Neuronal stem cell (in vitro differentiated cells): ENCODE results near the gene AP1M2.
"Not testable (repeated sequence)": the region's sequence is repeated elsewhere in the genome, so short reads cannot be mapped to it uniquely, and the experiment has no call there.

Experiments used
- DNase-seq: peaks from one replicate; pipeline ENCODE4 v3.0.0-alpha.2; 2013; ENCODE audit warnings: low spot score
- H2AFZ ChIP-seq: one replicate; pipeline ENCODE4 v1.6.1; 2013; ENCODE audit warnings: mild to moderate bottlenecking, low read length, inconsistent platforms
- H2AK5ac ChIP-seq: 2 replicates; pipeline ENCODE4 v1.6.1; 2013; ENCODE audit warnings: low read depth, mild to moderate bottlenecking, inconsistent platforms, low read length, moderate library complexity, mixed read lengths
- H2BK120ac ChIP-seq: 2 replicates; pipeline ENCODE4 v1.6.1; 2013; ENCODE audit warnings: low read depth, mild to moderate bottlenecking, inconsistent platforms, low read length, moderate library complexity, mixed read lengths
- H2BK12ac ChIP-seq: one replicate; pipeline ENCODE4 v1.6.1; 2013; ENCODE audit warnings: low read length, inconsistent platforms
- H2BK15ac ChIP-seq: 2 replicates; pipeline ENCODE4 v1.6.1; 2013; ENCODE audit warnings: mild to moderate bottlenecking, low read length, inconsistent platforms, mixed read lengths
- H2BK5ac ChIP-seq: one replicate; pipeline ENCODE4 v1.6.1; 2013; ENCODE audit warnings: inconsistent platforms, mild to moderate bottlenecking, low read length, moderate library complexity
- H3K14ac ChIP-seq: one replicate; pipeline ENCODE4 v1.6.1; 2013; ENCODE audit warnings: low read length, inconsistent platforms
- H3K18ac ChIP-seq: 2 replicates; pipeline ENCODE4 v1.6.1; 2013; ENCODE audit warnings: low read length, inconsistent platforms
- H3K23ac ChIP-seq: 2 replicates; pipeline ENCODE4 v1.6.1; 2013; ENCODE audit warnings: low read depth, mild to moderate bottlenecking, mixed read lengths, low read length, inconsistent platforms; ENCODE audit not compliant: poor library complexity
- H3K27ac ChIP-seq: replicated peaks from 3 replicates; pipeline ENCODE4 v1.5.1; 2013; ENCODE audit warnings: low read length, inconsistent platforms
- H3K27me3 ChIP-seq, 3 experiments: 2 replicates each; pipeline ENCODE4 v1.6.1; 2013; ENCODE audit warnings: low read length in 3 of 3, mild to moderate bottlenecking in 2 of 3, inconsistent platforms in 1 of 3, low read depth in 1 of 3, mixed read lengths in 1 of 3, moderate library complexity in 1 of 3; ENCODE audit not compliant: control insufficient read depth in 3 of 3, insufficient read depth in 3 of 3
- H3K36me3 ChIP-seq, 2 donors: replicated peaks in 1 of 2; 2 replicates each; pipeline ENCODE4 v1.6.1; 2013; ENCODE audit warnings: low read length in 2 of 2; ENCODE audit not compliant: control insufficient read depth in 2 of 2, insufficient read depth in 2 of 2
- H3K4ac ChIP-seq: 2 replicates; pipeline ENCODE4 v1.6.1; 2013; ENCODE audit warnings: inconsistent platforms, mild to moderate bottlenecking, low read length, moderate library complexity
- H3K4me1 ChIP-seq, 2 donors: 1 replicate in 1 of 2; 2 replicates in 1 of 2; pipeline ENCODE4 v1.6.1; 2013; ENCODE audit warnings: low read length in 2 of 2, low read depth in 1 of 2; ENCODE audit not compliant: control insufficient read depth in 2 of 2, insufficient read depth in 1 of 2
- H3K4me2 ChIP-seq: one replicate; pipeline ENCODE4 v1.6.1; 2013; ENCODE audit warnings: mild to moderate bottlenecking, low read length, inconsistent platforms; ENCODE audit not compliant: insufficient read depth, poor library complexity, severe bottlenecking
- H3K4me3 ChIP-seq, 2 donors: 2 replicates each; pipeline ENCODE4 v1.5.1; 2013; ENCODE audit warnings: low read length in 2 of 2, mild to moderate bottlenecking in 2 of 2, inconsistent platforms in 1 of 2, moderate library complexity in 1 of 2
- H3K79me1 ChIP-seq: one replicate; pipeline ENCODE4 v1.6.1; 2013; ENCODE audit warnings: low read depth, mild to moderate bottlenecking, inconsistent platforms, low read length, moderate library complexity
- H3K9ac ChIP-seq: one replicate; pipeline ENCODE4 v1.6.1; 2013; ENCODE audit warnings: mild to moderate bottlenecking, low read depth, low read length, inconsistent platforms; ENCODE audit not compliant: poor library complexity
- H3K9me3 ChIP-seq, 2 donors: replicated peaks in 1 of 2; 2 replicates each; pipeline versions ENCODE3 to v1.6.1; 2013; ENCODE audit warnings: low read length in 2 of 2, mild to moderate bottlenecking in 2 of 2, inconsistent platforms in 1 of 2, low read depth in 1 of 2, mixed read lengths in 1 of 2, moderate library complexity in 1 of 2; ENCODE audit not compliant: control insufficient read depth in 2 of 2, insufficient read depth in 1 of 2
- H4K8ac ChIP-seq: one replicate; pipeline ENCODE4 v1.6.1; 2013; ENCODE audit warnings: low read depth, mild to moderate bottlenecking, inconsistent platforms, low read length, moderate library complexity
- H4K91ac ChIP-seq: one replicate; pipeline ENCODE4 v1.6.1; 2013; ENCODE audit warnings: low read length, low read depth, mild to moderate bottlenecking, inconsistent platforms; ENCODE audit not compliant: poor library complexity
- WGBS, 2 donors: extraction: QIAGEN DNeasy Blood & Tissue Kit; methylation state at CpG; one replicate each; pipeline ENCODE4 v1.1.7; 2013; ENCODE audit warnings: missing lambda C conversion rate in 2 of 2, mixed read lengths in 1 of 2; ENCODE audit not compliant: insufficient read length in 2 of 2, insufficient replicate concordance in 1 of 2; ENCODE audit errors: extremely low coverage in 2 of 2; 5-methylcytosine and 5-hydroxymethylcytosine counted together

AP1M2 gene

DNA sequence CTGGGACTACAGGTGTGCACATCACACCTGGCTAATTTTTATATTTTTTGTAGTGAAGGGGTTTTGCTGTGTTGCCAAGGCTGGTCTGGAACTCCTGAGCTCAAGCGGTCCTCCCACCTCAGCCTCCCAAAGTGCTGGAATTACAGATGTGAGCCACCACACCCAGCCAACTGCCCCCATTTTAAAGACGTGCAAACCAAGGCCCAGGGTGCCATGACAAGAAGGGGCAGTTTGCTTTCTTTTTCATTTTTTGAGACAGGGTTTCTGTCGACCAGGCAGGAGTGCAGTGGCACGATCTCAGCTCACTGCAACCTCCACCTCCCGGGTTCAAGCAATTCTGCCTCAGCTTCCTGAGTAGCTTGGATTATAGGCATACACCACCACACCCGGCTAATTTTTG is 13.3 kb downstream of the AP1M2 start:
- DNase-seq, H2BK15ac ChIP-seq, H3K4me1 ChIP-seq, H3K9ac ChIP-seq, H2BK12ac ChIP-seq, H4K8ac ChIP-seq, H3K36me3 ChIP-seq, H3K4me3 ChIP-seq, H3K14ac ChIP-seq, H3K4ac ChIP-seq, H3K79me1 ChIP-seq, H3K27ac ChIP-seq, H3K27me3 ChIP-seq, H3K23ac ChIP-seq, H4K91ac ChIP-seq, H2AFZ ChIP-seq, H3K9me3 ChIP-seq, H2BK120ac ChIP-seq, H3K4me2 ChIP-seq, H3K18ac ChIP-seq, H2AK5ac ChIP-seq: not testable (repeated sequence)
- H2BK5ac ChIP-seq: peak overlapping the region; percentile 66
- WGBS, 2 donors: no CpG with 5 or more reads among the region's 6 CpGs

DNA sequence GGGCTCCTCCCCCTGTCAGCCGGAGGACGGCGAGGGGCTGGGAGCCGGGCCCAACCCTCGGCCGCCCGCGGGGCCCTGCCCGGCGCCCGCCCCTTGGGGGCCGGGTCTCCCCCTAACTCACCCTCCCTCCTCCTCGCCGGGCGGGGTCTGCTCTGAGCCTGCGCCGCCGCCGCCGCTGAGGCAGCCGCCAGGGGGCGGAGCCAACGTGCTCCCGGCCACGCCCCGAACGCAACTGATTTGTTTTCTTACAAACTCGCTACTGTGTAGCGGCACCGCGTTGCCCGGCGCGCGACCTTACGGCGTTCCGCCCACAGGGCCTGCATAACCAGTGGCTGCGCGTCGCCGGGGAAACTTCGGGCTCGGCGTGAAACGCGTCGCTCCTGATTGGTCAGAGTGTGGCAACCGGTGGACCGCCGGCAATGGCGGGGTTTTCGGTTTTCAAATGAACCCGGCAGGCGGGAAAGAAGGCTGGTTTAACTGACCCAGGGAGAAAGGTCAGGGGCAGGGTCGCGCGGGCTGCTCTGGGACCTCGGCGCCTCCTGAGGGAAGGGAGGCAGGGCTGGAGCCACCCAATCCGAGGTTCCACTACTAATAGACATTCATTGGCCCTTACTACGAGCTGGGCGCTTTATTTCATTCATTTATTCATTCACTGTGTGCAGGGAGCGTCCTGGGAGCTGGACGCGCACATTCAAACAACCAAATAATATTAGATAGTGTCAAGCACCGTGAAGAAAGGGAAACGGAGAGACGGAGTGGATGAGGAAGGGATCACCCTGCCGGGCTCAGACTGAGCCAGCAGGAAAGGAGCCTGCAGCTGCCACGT is 18.1 kb downstream of the AP1M2 start, which contains the start of gene CDKN2D:
CDKN2D (minus strand) TSS at position 154 of the 826 bp plus-strand sequence. CDS start 326 bp downstream, outside the sequence.
- peak within 1 kb of the TSS; percentile 100 for H3K4me2 ChIP-seq
- H3K4me3 ChIP-seq: peak within 1 kb of the TSS; percentile 85 to 88
- H2BK15ac ChIP-seq: peak within 1 kb of the TSS; percentile 49
- peaks cover 0 to 3% of the 10 kb centered on the region in 2 donors for H3K36me3 ChIP-seq
- H4K91ac ChIP-seq: peak within 1 kb of the TSS; percentile 11
- peak within 1 kb of the TSS; percentile 93 for H3K27ac ChIP-seq
- peak within 1 kb of the TSS; percentile 91 for H3K18ac ChIP-seq
- H3K14ac ChIP-seq: no peak within 1 kb of the TSS
- no CpG with 5 or more reads among the region's 71 CpGs for WGBS, 2 donors
- peaks cover 5% of the 10 kb centered on the region for H3K79me1 ChIP-seq
- peak within 1 kb of the TSS; percentile 93 for H3K23ac ChIP-seq
- H3K4me1 ChIP-seq: peaks cover 12 to 14% of the 10 kb centered on the region in 2 donors
- peak within 1 kb of the TSS; percentile 93 for H2AFZ ChIP-seq
- H2BK120ac ChIP-seq: no peak within 1 kb of the TSS
- no peak within 1 kb of the TSS for H3K4ac ChIP-seq
- DNase-seq: peak; percentile 99
- peak within 1 kb of the TSS; percentile 87 for H2BK5ac ChIP-seq
- H3K9ac ChIP-seq: peak within 1 kb of the TSS; percentile 88
- no peaks in the 10 kb centered on the region for H3K9me3 ChIP-seq
- H2BK12ac ChIP-seq: no peak within 1 kb of the TSS
- H3K27me3 ChIP-seq: peaks cover 0 to 18% (median 4%) of the 10 kb centered on the region in 3 experiments
- peak within 1 kb of the TSS; percentile 63 for H2AK5ac ChIP-seq
- H4K8ac ChIP-seq: no peak within 1 kb of the TSS

DNA sequence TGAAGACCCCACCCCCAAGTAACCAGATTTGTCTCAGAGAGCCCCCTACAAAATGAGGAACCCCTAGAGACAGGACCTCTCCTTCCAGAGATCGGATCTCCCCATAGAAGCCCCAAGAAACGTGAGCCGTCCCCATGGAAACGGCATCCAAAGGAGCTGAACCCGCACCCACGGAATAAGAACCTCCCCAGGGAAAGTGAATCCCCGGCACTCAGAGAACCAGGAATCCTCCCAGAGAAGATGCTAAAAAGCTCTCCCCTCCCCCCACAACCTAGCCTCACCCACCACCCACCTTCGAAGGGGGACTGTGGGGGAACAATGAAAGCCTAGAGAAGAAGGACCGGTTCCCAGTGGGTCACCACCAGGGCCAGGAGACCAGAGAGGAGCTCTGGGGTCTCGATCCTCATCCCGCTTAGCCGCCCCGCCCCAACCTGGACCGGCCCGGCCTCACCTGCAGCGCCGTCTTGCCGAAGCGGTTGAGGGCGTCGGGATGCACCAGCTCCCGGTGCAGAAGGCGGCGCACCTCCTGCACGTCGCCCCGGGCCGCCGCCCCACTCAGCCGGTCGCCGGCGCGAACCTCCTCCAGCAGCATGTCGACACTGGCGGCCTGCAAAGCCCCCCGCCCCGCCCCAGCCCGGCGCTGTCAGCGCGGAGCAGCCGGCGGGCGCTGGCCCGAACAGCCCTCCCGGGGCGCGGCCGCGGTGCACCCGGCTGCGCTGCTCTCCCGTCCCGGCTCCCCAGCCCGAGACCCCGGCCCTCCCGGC is 18.9 kb downstream of the AP1M2 start:
- Histone ChIP-seq H2AFZ (peak overlapping the region; percentile 93), H3K4me1 (peaks cover 12 to 14% of the 10 kb centered on the region in 2 donors), H3K27ac (no peak overlapping the region), H3K14ac (no peak overlapping the region), H3K4ac (no peak overlapping the region), H2BK120ac (no peak overlapping the region), H4K91ac (no peak overlapping the region), H2BK5ac (peak overlapping the region; percentile 66), H2AK5ac (peak overlapping the region; percentile 63), H3K23ac (peak overlapping the region; percentile 93), H3K18ac (peak overlapping the region; percentile 91), H3K9me3 (no peaks in the 10 kb centered on the region), H3K9ac (peak overlapping the region; percentile 88), H3K27me3 (peaks cover 0 to 18% (median 4%) of the 10 kb centered on the region in 3 experiments), H3K4me2 (peak overlapping the region; percentile 100), H3K36me3 (peaks cover 0 to 6% of the 10 kb centered on the region in 2 donors), H2BK12ac (no peak overlapping the region), H4K8ac (no peak overlapping the region), H2BK15ac (peak overlapping the region; percentile 49), H3K79me1 (peaks cover 5% of the 10 kb centered on the region), H3K4me3 (peak overlapping the region; percentile 85 to 88)
- DNase-seq: no peak
- WGBS, 2 donors: no CpG with 5 or more reads among the region's 58 CpGs

DNA sequence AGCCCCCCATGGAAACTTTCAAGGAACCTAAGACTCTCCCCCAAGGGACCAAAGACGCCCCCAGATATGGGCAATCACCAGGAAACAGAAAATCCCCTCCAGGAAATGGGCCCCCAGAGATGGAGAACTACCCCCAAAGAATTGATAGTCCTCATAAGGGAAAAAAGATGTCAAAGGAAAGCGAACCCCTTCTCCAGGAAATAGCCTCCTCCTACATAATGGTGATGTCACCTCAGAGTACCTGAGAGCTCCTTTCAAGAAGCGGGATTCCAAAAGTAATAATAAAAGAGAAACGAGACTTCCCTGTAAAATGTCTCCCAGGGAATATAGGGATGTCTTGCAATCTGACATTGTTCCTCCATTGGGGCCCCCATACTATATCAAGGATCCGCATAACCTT is 19.5 kb downstream of the AP1M2 start:
- H3K27ac ChIP-seq: no peak overlapping the region
- H3K27me3 ChIP-seq: peaks cover 0 to 18% (median 4%) of the 10 kb centered on the region in 3 experiments
- peak overlapping the region; percentile 93 for H2AFZ ChIP-seq
- H4K8ac ChIP-seq: no peak overlapping the region
- H3K4me2 ChIP-seq: no peak overlapping the region
- no peak for DNase-seq
- H3K79me1 ChIP-seq: peaks cover 5% of the 10 kb centered on the region
- H4K91ac ChIP-seq: no peak overlapping the region
- no peak overlapping the region for H2BK120ac ChIP-seq
- peak overlapping the region; percentile 63 for H2AK5ac ChIP-seq
- peaks cover 12 to 14% of the 10 kb centered on the region in 2 donors for H3K4me1 ChIP-seq
- no peak overlapping the region for H2BK5ac ChIP-seq
- H3K18ac ChIP-seq: no peak overlapping the region
- no peaks in the 10 kb centered on the region for H3K9me3 ChIP-seq
- H3K23ac ChIP-seq: no peak overlapping the region
- no peak overlapping the region for H3K14ac ChIP-seq
- H3K9ac ChIP-seq: no peak overlapping the region
- peaks cover 2 to 8% of the 10 kb centered on the region in 2 donors for H3K36me3 ChIP-seq
- peak overlapping the region in 1 of 2 donors; percentile 85 for H3K4me3 ChIP-seq
- no peak overlapping the region for H2BK12ac ChIP-seq
- peak overlapping the region; percentile 93 for H2BK15ac ChIP-seq
- no peak overlapping the region for H3K4ac ChIP-seq
- WGBS, 2 donors: no CpG with 5 or more reads among the region's 5 CpGs
